SK-N-SH treated with all-trans-retinoic acid at 6 μM for 48 hours (cell line): Measurements from ENCODE around the gene TLR9.

Source experiments
- CSDC2 ChIP-seq: fragments of 250-450 bp; sonication (Bioruptor Pico); IDR thresholded peaks from 2 replicates; pipeline ENCODE4 v1.5.0; 2020; ENCODE audit warnings: mild to moderate bottlenecking, moderate library complexity
- RARB ChIP-seq: fragments of 250-450 bp; sonication (Bioruptor Pico); IDR thresholded peaks from 2 replicates; pipeline ENCODE4 v1.8.0; 2021; ENCODE audit warnings: mild to moderate bottlenecking, moderate library complexity
- ZNF70 ChIP-seq: fragments of 450-650 bp; formaldehyde crosslinking; IDR thresholded peaks from 2 replicates; pipeline ENCODE4 v1.5.0; 2020; ENCODE audit warnings: mild to moderate bottlenecking, moderate library complexity

- TF ChIP-seq ZNF70 (CRISPR knock-in tag): no peak
- no peak for TF ChIP-seq RARB (CRISPR knock-in tag)
- TF ChIP-seq CSDC2 (CRISPR knock-in tag): no peak
Measured at GRCh38 chr3:52195823-52196331, 29.6 kb downstream of the TLR9 start.
